ENCODE measurements around the gene GYS1. TPM values are rescaled to one million over a fixed set of nuclear protein-coding genes. Genes with fewer than 3 reads are reported as not detected.

The GYS1 gene
- total RNA-seq, 6 experiments from 2014 or later = 4.7 to 12.5 (median 8.9) TPM

DNA sequence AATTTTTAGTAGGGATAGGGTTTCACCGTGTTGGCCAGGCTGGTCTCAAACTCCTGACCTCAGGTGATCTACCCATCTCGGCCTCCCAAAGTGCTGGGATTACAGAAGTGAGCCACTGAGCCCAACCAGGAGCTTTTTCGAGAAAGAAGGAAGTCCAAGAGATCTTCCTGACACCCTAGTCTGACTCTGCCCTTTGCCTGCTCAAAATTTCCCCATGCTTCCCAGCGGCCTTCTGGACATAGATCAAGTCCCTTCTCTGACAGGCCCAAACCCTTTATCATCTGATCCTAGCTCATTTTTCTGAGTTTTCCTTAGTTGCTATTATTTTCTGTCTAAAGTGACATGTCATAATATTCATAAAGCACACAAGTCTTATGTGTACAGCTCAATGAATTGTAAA is 40.0 kb downstream of the GYS1 start:
- ATAC-seq = no peak
- no peaks in the 10 kb centered on the region for H3K9me3 ChIP-seq
- TF ChIP-seq, protein P1, sequence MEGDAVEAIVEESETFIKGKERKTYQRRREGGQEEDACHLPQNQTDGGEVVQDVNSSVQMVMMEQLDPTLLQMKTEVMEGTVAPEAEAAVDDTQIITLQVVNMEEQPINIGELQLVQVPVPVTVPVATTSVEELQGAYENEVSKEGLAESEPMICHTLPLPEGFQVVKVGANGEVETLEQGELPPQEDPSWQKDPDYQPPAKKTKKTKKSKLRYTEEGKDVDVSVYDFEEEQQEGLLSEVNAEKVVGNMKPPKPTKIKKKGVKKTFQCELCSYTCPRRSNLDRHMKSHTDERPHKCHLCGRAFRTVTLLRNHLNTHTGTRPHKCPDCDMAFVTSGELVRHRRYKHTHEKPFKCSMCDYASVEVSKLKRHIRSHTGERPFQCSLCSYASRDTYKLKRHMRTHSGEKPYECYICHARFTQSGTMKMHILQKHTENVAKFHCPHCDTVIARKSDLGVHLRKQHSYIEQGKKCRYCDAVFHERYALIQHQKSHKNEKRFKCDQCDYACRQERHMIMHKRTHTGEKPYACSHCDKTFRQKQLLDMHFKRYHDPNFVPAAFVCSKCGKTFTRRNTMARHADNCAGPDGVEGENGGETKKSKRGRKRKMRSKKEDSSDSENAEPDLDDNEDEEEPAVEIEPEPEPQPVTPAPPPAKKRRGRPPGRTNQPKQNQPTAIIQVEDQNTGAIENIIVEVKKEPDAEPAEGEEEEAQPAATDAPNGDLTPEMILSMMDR (IDR thresholded peaks at IDR 0.05) = no peak
- TF ChIP-seq POLR2A (IDR thresholded peaks at IDR 0.05) = no peak

DNA sequence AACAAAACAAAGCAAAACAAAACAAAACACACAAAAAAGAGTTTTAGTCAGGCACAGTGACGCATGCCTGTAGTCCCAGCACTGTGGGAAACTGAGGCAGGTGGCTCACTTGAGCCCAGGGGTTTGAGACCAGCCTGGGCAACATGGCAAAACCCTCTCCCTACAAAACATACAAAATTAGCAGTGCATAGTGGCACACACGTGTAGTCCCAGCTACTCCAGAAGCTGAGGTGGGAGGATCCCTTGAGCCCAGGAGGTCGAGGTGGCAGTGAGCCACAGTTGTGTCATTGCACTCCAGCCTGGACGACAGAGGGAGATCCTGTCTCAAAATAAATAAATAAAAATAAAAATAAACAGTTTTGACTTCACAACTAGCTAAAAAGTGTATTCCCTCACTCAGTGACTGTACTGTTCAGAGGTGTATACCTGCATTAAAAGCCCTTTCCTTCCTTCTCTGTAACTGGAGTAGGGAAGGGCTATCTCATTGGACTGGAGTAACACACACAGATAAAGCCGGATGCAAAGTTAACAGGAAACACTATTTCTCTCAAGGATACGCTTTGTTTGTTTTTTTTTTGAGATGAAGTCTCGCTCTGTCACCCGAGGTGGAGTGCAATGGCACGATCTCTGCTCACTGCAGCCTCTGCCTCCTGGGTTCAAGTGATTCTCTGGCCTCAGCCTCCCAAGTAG is 42.1 kb downstream of the GYS1 start:
- H3K27me3 ChIP-seq = no peaks in the 10 kb centered on the region
- TF ChIP-seq POLR2A (IDR thresholded peaks at IDR 0.05) = no peak
- TF ChIP-seq, protein P1 (IDR thresholded peaks at IDR 0.05) = no peak
- peaks cover 0 to 6% (median 0%) of the 10 kb centered on the region in 4 donors for H3K4me1 ChIP-seq
- no peaks in the 10 kb centered on the region for H3K9me3 ChIP-seq
- no peak overlapping the region for H3K4me3 ChIP-seq
- DNase-seq (no peak), ATAC-seq (peak in 2 of 4 donors; percentile 16 to 19)
- intact Hi-C loops (cut with DNase I) = no loop called here
- no peaks in the 10 kb centered on the region for H3K36me3 ChIP-seq
- 53% methylated on average over 9 of the region's 9 CpGs for WGBS (ENCODE audit: insufficient coverage, low coverage, low lambda C conversion rate, missing lambda C conversion rate)
- H3K27ac ChIP-seq = peak overlapping the region in 2 of 3 donors; percentile 10 to 34

More for the DNA sequence above, 40.0 kb downstream of the GYS1 start:
- Histone ChIP-seq H3K4me3 (no peak overlapping the region), H3K4me1 (peaks cover 0 to 6% (median 0%) of the 10 kb centered on the region in 4 donors), H3K27me3 (no peaks in the 10 kb centered on the region), H3K36me3 (no peaks in the 10 kb centered on the region), H3K27ac (no peak overlapping the region)
- 69% methylated on average over 4 of the region's 4 CpGs for WGBS (ENCODE audit: insufficient coverage, low coverage, low lambda C conversion rate, missing lambda C conversion rate)
- DNase-seq = no peak
- intact Hi-C loops (cut with DNase I) = no loop called here

DNA sequence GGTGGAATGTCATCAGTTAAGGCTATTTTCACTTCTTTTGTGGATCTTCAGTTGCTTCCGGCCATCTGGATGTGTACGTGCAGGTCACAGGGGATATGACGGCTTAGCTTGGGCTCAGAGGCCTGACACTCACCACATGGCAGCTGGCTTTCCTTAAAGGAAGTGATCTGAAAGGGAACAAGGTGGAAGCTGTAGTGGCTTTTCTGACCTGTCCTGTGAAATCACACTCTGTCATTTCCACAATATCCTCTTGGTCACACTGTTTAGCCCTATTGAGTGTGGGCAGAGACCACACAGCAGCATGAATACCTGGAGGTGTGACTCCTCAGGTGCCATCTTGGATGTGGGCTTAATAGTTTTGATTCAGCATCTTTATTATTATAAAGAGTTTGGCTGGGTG is 43.0 kb downstream of the GYS1 start:
- DNase-seq = no peak
- Histone ChIP-seq H3K27ac (peak overlapping the region in 2 of 3 donors; percentile 10 to 34), H3K36me3 (no peaks in the 10 kb centered on the region), H3K4me1 (no peaks in the 10 kb centered on the region), H3K9me3 (no peaks in the 10 kb centered on the region), H3K4me3 (no peak overlapping the region), H3K27me3 (no peaks in the 10 kb centered on the region)
- 63% methylated on average over 3 of the region's 3 CpGs for WGBS (ENCODE audit: insufficient coverage, low coverage, low lambda C conversion rate, missing lambda C conversion rate)
- peak in 3 of 4 donors; percentile 14 to 57 (median 46) for ATAC-seq
- TF ChIP-seq, protein P1 (IDR thresholded peaks at IDR 0.05) = no peak
- TF ChIP-seq POLR2A (IDR thresholded peaks at IDR 0.05) = no peak
- intact Hi-C loops (cut with DNase I) = no loop called here

DNA sequence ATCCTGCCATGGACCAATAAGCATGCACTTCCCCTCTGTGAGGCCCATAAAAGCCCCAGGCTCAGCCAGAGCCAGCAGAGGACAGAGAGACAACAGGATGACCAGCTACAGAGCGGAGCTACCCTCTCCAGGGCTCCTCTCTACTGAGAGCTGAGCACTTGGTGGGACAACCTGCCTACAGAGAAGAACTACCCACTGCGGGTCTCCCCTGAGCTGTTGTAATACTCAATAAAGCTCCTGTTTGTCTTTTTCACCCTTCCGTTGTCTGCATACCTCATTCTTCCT is 45.9 kb downstream of the GYS1 start:
- DNase-seq = no peak
- intact Hi-C loops (cut with DNase I) = no loop called here
- WGBS (ENCODE audit: insufficient coverage, low coverage, low lambda C conversion rate, missing lambda C conversion rate) = 67% methylated on average over 2 of the region's 3 CpGs

More for the DNA sequence above, 45.9 kb downstream of the GYS1 start:
- ATAC-seq = no peak
- no peaks in the 10 kb centered on the region for H3K36me3 ChIP-seq
- H3K4me1 ChIP-seq = no peaks in the 10 kb centered on the region
- H3K27ac ChIP-seq = no peak overlapping the region
- no peak overlapping the region for H3K4me3 ChIP-seq
- no peaks in the 10 kb centered on the region for H3K9me3 ChIP-seq
- TF ChIP-seq, protein P1 (IDR thresholded peaks at IDR 0.05) = no peak
- no peak for TF ChIP-seq POLR2A (IDR thresholded peaks at IDR 0.05)
- no peaks in the 10 kb centered on the region for H3K27me3 ChIP-seq
